ENCODE results near the gene ITCH. TPM values are rescaled to one million over a fixed set of nuclear protein-coding genes. Genes with fewer than 3 reads are reported as not detected.

Gene ITCH
- total RNA-seq, 1 donor from 2014 or later = 30.9 TPM

- H3K27me3 ChIP-seq = no peaks in the 10 kb centered on the region
- H3K27ac ChIP-seq = peak overlapping the region; percentile 78
- peak in 1 of 2 donors; percentile 56 for DNase-seq (ENCODE audit: extremely low spot score in 2 of 2)
- H3K4me3 ChIP-seq = no peak overlapping the region
- H3K4me1 ChIP-seq = peaks cover 81% of the 10 kb centered on the region
- no peak for TF ChIP-seq POLR2A (IDR thresholded peaks at IDR 0.05)
- no peak for TF ChIP-seq CTCF (IDR thresholded peaks at IDR 0.05)
- TF ChIP-seq POLR2AphosphoS5 (IDR thresholded peaks at IDR 0.05; ENCODE audit: insufficient read depth in 1 of 2, low read depth in 1 of 2) = no peak
- intact Hi-C loops (cut with DNase I) = loop anchor here (10.0 kb wide), 1 partner anchor 210 kb away; no protein-coding TSS in a partner anchor
- H3K36me3 ChIP-seq = peaks cover 0 to 28% of the 10 kb centered on the region in 2 donors
- no peaks in the 10 kb centered on the region for H3K9me3 ChIP-seq
These were observed 161.4 kb downstream of the ITCH start for GRCh38 chr20:34524426-34524825.

GRCh38 chr20:34525342-34525708 is 162.3 kb downstream of the ITCH start:
- peaks cover 0 to 29% of the 10 kb centered on the region in 2 donors for H3K36me3 ChIP-seq
- H3K4me1 ChIP-seq = peaks cover 79% of the 10 kb centered on the region
- H3K27me3 ChIP-seq = no peaks in the 10 kb centered on the region
- H3K4me3 ChIP-seq = no peak overlapping the region
- TF ChIP-seq POLR2AphosphoS5 (IDR thresholded peaks at IDR 0.05; ENCODE audit: insufficient read depth in 1 of 2, low read depth in 1 of 2) = no peak
- TF ChIP-seq POLR2A (IDR thresholded peaks at IDR 0.05) = no peak
- TF ChIP-seq CTCF (IDR thresholded peaks at IDR 0.05) = no peak
- intact Hi-C loops (cut with DNase I) = loop anchor here (10.0 kb wide), 1 partner anchor 211 kb away; no protein-coding TSS in a partner anchor
- peak in 1 of 2 donors; percentile 85 for DNase-seq (ENCODE audit: extremely low spot score in 2 of 2)
- peak overlapping the region; percentile 78 for H3K27ac ChIP-seq
- no peaks in the 10 kb centered on the region for H3K9me3 ChIP-seq

- TF ChIP-seq POLR2A (IDR thresholded peaks at IDR 0.05) (no peak), POLR2AphosphoS5 (IDR thresholded peaks at IDR 0.05; ENCODE audit: insufficient read depth in 1 of 2, low read depth in 1 of 2) (peak; percentile 82 to 90), CTCF (IDR thresholded peaks at IDR 0.05) (no peak)
- Histone ChIP-seq H3K27me3 (no peaks in the 10 kb centered on the region), H3K36me3 (peaks cover 0 to 35% of the 10 kb centered on the region in 2 donors), H3K27ac (peak overlapping the region; percentile 78), H3K9me3 (no peaks in the 10 kb centered on the region), H3K4me1 (peaks cover 79% of the 10 kb centered on the region), H3K4me3 (no peak overlapping the region)
- DNase-seq (ENCODE audit: extremely low spot score in 2 of 2) = peak in 1 of 2 donors; percentile 93
- intact Hi-C loops (cut with DNase I) = loop anchor here (10.0 kb wide), 1 partner anchor 211 kb away; no protein-coding TSS in a partner anchor
These were observed 162.8 kb downstream of the ITCH start for GRCh38 chr20:34525709-34526416.

DNA sequence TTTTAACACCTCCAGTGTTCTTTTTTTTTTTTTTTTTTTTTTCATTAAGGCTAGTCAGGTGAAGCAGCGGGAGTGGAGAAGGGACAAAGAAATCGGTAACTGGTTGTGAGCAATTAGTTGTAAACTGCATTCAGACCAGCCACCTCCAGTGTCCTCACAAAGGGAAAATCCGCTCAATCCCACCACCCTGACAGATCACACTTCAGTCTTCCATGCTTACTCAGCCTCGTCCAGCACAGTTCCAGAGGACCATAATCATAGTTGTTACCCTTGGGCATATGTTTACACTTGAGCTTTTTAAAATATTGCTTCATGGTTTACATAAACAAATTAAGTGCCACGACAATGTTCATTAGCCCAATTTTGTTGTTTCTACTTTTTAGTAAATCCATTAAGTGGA is 163.4 kb downstream of the ITCH start:
- TF ChIP-seq POLR2A (IDR thresholded peaks at IDR 0.05) (no peak), CTCF (IDR thresholded peaks at IDR 0.05) (no peak), POLR2AphosphoS5 (IDR thresholded peaks at IDR 0.05; ENCODE audit: insufficient read depth in 1 of 2, low read depth in 1 of 2) (no peak)
- peaks cover 0 to 38% of the 10 kb centered on the region in 2 donors for H3K36me3 ChIP-seq
- H3K4me1 ChIP-seq = peaks cover 73% of the 10 kb centered on the region
- H3K27me3 ChIP-seq = no peaks in the 10 kb centered on the region
- H3K4me3 ChIP-seq = no peak overlapping the region
- H3K9me3 ChIP-seq = no peaks in the 10 kb centered on the region
- DNase-seq (ENCODE audit: extremely low spot score in 2 of 2) = no peak
- intact Hi-C loops (cut with DNase I) = loop anchor here (10.0 kb wide), 1 partner anchor 212 kb away; no protein-coding TSS in a partner anchor
- H3K27ac ChIP-seq = peak overlapping the region; percentile 78

DNA sequence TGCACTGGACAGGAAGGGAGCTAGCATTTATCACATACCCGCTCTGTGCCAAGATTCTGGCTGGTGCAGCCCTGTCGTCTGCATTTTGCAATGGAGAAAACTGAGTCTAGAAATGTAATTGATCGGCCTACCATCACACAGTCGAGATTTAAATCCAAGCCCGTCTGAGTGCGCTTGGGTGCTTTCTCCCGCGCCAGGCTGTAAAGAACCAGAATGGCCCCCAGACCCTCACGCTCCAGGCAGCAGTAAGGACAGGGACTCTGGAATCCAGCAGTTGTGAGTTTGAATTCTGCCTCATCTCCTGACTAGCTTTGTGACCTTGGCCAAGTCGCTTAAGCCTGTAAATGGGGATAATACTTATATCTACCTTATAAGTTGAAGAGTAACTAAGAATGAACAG is 163.9 kb downstream of the ITCH start:
- Histone ChIP-seq H3K4me1 (peaks cover 67% of the 10 kb centered on the region), H3K36me3 (peaks cover 0 to 43% of the 10 kb centered on the region in 2 donors), H3K9me3 (no peaks in the 10 kb centered on the region), H3K27me3 (no peaks in the 10 kb centered on the region), H3K4me3 (no peak overlapping the region), H3K27ac (peak overlapping the region; percentile 78)
- no peak for TF ChIP-seq POLR2A (IDR thresholded peaks at IDR 0.05)
- TF ChIP-seq POLR2AphosphoS5 (IDR thresholded peaks at IDR 0.05; ENCODE audit: insufficient read depth in 1 of 2, low read depth in 1 of 2) = no peak
- no peak for TF ChIP-seq CTCF (IDR thresholded peaks at IDR 0.05)
- intact Hi-C loops (cut with DNase I) = loop anchor here (10.0 kb wide), 1 partner anchor 212 kb away; no protein-coding TSS in a partner anchor
- DNase-seq (ENCODE audit: extremely low spot score in 2 of 2) = no peak
